SK-N-MC (cell line): ENCODE data around the gene C9orf78.

ENCODE experiments used
- EZH2 ChIP-seq: fragments of 200-600 bp; sonication (generic); IDR thresholded peaks from one replicate; pipeline ENCODE4 v1.6.1; 2017; ENCODE audit warnings: antibody characterized with exemption
- FOXP2 ChIP-seq: optimal IDR thresholded peaks from 2 replicates; pipeline ENCODE3; 2011; ENCODE audit warnings: mild to moderate bottlenecking, moderate library complexity; ENCODE audit not compliant: insufficient read depth; ENCODE audit errors: extremely low read length, control extremely low read depth
- POLR2AphosphoS5 ChIP-seq: IDR thresholded peaks from 2 replicates; pipeline ENCODE4 v1.6.1; 2012; ENCODE audit warnings: mild to moderate bottlenecking, low read depth, low read length, borderline replicate concordance

DNA sequence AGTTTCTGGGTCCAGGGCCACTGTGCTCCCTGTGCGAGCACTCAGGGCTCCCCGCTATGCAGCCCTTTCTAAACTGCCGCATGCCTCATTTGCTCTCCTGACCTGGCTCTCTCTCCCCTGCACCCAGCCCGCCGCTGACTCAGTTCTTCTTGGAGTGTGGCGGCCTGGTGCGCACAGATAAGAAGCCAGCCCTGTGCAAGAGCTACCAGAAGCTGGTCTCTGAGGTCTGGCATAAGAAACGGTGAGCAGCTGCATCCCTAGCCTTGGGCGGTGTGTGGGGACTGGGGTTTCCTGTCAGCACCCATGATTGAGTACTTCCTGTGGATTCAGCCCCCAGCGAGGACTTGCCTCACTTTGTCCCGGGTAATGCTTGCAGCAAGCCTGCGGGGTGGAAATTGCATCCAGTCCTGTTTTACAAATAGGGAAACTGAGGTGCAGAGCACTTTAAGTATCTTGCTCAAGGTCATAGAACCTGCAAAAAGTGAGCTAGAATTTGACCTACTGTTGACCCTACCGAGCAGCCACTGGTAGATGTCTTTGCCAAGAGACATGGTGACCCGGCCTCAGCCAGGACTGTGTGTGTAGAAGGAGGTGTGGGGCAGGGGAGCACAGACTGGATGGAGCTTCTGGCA, 28.1 kb upstream of the C9orf78 start:
- TF ChIP-seq EZH2 (no peak), POLR2AphosphoS5 (peak; percentile 76), FOXP2 (no peak)
